DND-41 (cell line): ENCODE data around the gene DOCK3.

Source experiments
- ATAC-seq: fragments of 200-7000 bp; cut with Tn5 transposase; 3 replicates; pipeline ENCODE4 v1.9.1; 2021; ENCODE audit warnings: low read depth; ENCODE audit not compliant: insufficient read depth
- DNase-seq: peaks from one replicate; pipeline ENCODE4 v3.0.0-alpha.2; 2020
- H2AFZ ChIP-seq: 2 replicates; pipeline ENCODE4 v1.6.0; 2012; ENCODE audit warnings: low read depth, low read length
- H3K27ac ChIP-seq: 2 replicates; pipeline ENCODE4 v1.5.1; 2012; ENCODE audit warnings: low read length, inconsistent platforms
- H3K27me3 ChIP-seq: fragments of 200-600 bp; sonication (generic); 2 replicates; pipeline ENCODE4 v1.6.0; 2012; ENCODE audit warnings: low read length, mild to moderate bottlenecking, inconsistent platforms; ENCODE audit not compliant: insufficient read depth, poor library complexity
- H3K36me3 ChIP-seq: 2 replicates; pipeline ENCODE4 v1.5.1; 2012; ENCODE audit warnings: low read length, inconsistent platforms; ENCODE audit not compliant: insufficient read depth
- H3K4me1 ChIP-seq: 2 replicates; pipeline ENCODE4 v1.5.1; 2012; ENCODE audit warnings: mild to moderate bottlenecking, low read length; ENCODE audit not compliant: insufficient read depth
- H3K4me2 ChIP-seq: 2 replicates; pipeline ENCODE4 v1.6.0; 2012; ENCODE audit warnings: mild to moderate bottlenecking, moderate library complexity, low read length, inconsistent platforms; ENCODE audit not compliant: insufficient read depth
- H3K4me3 ChIP-seq, 2 experiments: fragments of 200-600 bp in 1 of 2; shearing (Covaris generic) in 1 of 2; 2 replicates each; pipeline ENCODE4 v1.5.1; 2012 to 2016; ENCODE audit warnings: inconsistent platforms in 2 of 2, low read length in 2 of 2, mild to moderate bottlenecking in 2 of 2, low read depth in 1 of 2, moderate library complexity in 1 of 2
- H3K79me2 ChIP-seq: 2 replicates; pipeline ENCODE4 v1.6.0; 2012; ENCODE audit warnings: low read length, inconsistent platforms; ENCODE audit not compliant: insufficient read depth
- H3K9ac ChIP-seq: 2 replicates; pipeline ENCODE4 v1.6.0; 2012; ENCODE audit warnings: low read depth, mild to moderate bottlenecking, inconsistent platforms, low read length, moderate library complexity
- H3K9me3 ChIP-seq: 2 replicates; pipeline ENCODE4 v1.5.1; 2012; ENCODE audit warnings: low read length, moderate library complexity, mild to moderate bottlenecking, inconsistent platforms; ENCODE audit not compliant: insufficient read depth, severe bottlenecking
- H4K20me1 ChIP-seq: 2 replicates; pipeline ENCODE4 v1.6.0; 2012; ENCODE audit warnings: low read length; ENCODE audit not compliant: insufficient read depth
- EZH2 ChIP-seq: IDR thresholded peaks from 3 replicates; pipeline ENCODE4 v1.6.1; 2012; ENCODE audit warnings: borderline replicate concordance, low read depth, mild to moderate bottlenecking, moderate library complexity, low read length, inconsistent platforms; ENCODE audit not compliant: severe bottlenecking
- TF ChIP-seq, protein P1 (sequence below): IDR thresholded peaks from 2 replicates; pipeline ENCODE4 v1.5.1; 2012; ENCODE audit warnings: borderline replicate concordance, low read length, moderate library complexity, mild to moderate bottlenecking; ENCODE audit not compliant: poor library complexity, severe bottlenecking; ENCODE audit errors: extremely low read depth

The DOCK3 gene

DNA sequence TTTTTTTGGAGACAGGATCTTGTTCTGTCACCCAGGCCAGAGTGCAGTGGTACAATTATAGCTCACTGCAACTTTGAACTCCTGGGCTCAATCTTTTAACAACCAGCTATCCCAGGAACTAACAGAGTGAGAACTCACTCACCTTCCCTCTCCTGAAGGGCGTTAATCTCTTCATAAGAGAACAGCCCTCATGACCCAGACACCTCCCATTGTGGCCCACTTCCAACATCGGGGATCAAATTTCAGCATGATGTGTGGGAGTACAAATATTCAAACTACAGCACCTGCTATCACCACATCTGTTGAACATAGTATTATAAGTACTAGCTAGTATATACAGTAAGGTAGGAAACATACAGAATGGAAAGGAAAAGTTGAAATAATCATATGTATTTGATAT is 132.5 kb downstream of the DOCK3 start:
- Histone ChIP-seq H3K27ac (no peak overlapping the region), H3K27me3 (no peaks in the 10 kb centered on the region), H3K4me1 (no peaks in the 10 kb centered on the region), H3K36me3 (no peaks in the 10 kb centered on the region), H3K4me2 (no peak overlapping the region), H4K20me1 (no peaks in the 10 kb centered on the region), H3K79me2 (no peaks in the 10 kb centered on the region), H3K4me3 (no peak overlapping the region), H3K9ac (no peak overlapping the region), H3K9me3 (peaks cover 13% of the 10 kb centered on the region), H2AFZ (no peak overlapping the region)
- TF ChIP-seq EZH2 = no peak
- TF ChIP-seq, protein P1, sequence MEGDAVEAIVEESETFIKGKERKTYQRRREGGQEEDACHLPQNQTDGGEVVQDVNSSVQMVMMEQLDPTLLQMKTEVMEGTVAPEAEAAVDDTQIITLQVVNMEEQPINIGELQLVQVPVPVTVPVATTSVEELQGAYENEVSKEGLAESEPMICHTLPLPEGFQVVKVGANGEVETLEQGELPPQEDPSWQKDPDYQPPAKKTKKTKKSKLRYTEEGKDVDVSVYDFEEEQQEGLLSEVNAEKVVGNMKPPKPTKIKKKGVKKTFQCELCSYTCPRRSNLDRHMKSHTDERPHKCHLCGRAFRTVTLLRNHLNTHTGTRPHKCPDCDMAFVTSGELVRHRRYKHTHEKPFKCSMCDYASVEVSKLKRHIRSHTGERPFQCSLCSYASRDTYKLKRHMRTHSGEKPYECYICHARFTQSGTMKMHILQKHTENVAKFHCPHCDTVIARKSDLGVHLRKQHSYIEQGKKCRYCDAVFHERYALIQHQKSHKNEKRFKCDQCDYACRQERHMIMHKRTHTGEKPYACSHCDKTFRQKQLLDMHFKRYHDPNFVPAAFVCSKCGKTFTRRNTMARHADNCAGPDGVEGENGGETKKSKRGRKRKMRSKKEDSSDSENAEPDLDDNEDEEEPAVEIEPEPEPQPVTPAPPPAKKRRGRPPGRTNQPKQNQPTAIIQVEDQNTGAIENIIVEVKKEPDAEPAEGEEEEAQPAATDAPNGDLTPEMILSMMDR = no peak
- ATAC-seq (no peak), DNase-seq (no peak)

DNA sequence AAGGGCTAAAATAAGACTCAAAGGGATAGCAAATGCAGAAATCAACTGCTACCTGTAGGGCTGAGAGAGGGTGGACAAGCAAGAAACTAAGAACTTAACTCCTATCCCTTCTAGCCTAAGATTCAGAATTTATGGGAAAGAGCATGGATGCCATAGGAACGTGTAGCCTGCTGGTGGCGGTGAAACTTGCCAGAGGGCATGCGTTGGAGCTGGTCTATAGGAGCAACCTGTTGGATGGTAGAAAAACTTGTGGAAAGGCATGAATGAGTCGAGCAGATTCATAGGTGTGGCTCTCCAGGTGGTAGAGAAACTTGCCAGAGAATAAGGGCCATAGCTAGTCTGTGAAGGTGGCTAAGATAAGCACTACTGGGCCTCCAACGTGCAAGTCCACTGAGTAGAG is 137.2 kb downstream of the DOCK3 start:
- TF ChIP-seq, protein P1 = no peak
- TF ChIP-seq EZH2 = no peak
- H3K4me2 ChIP-seq = no peak overlapping the region
- no peaks in the 10 kb centered on the region for H3K4me1 ChIP-seq
- no peak overlapping the region for H2AFZ ChIP-seq
- no peak overlapping the region for H3K4me3 ChIP-seq
- ATAC-seq = no peak
- no peaks in the 10 kb centered on the region for H3K79me2 ChIP-seq
- no peaks in the 10 kb centered on the region for H3K36me3 ChIP-seq
- no peaks in the 10 kb centered on the region for H3K27me3 ChIP-seq
- no peak overlapping the region for H3K9ac ChIP-seq
- no peaks in the 10 kb centered on the region for H4K20me1 ChIP-seq
- no peak overlapping the region for H3K27ac ChIP-seq
- H3K9me3 ChIP-seq = no peaks in the 10 kb centered on the region
- no peak for DNase-seq

DNA sequence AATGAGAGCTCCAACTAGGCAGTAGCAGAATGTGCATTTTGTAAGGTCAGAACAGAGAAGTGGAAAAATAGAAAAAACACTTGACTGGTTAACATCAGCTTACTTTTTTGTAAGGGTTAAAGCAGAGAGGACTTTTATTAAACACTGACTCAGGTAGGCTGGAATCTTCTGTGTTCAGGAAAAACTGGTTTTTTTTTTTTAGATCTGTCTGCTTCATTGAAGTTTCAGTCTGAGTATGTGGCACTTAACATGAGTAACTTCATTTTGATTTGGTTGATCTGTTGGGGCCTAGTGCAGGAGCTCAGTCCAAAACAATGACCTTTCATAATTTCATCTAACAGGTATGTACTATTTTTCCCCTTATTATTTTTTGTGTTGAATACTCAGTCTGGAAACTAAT is 141.1 kb downstream of the DOCK3 start:
- Histone ChIP-seq H3K27me3 (no peaks in the 10 kb centered on the region), H3K4me1 (no peaks in the 10 kb centered on the region), H3K36me3 (no peaks in the 10 kb centered on the region), H3K27ac (no peak overlapping the region), H3K4me2 (no peak overlapping the region), H3K4me3 (no peak overlapping the region), H3K9ac (no peak overlapping the region), H4K20me1 (no peaks in the 10 kb centered on the region), H2AFZ (no peak overlapping the region), H3K9me3 (no peaks in the 10 kb centered on the region), H3K79me2 (no peaks in the 10 kb centered on the region)
- no peak for DNase-seq
- no peak for ATAC-seq
- TF ChIP-seq, protein P1 = no peak
- no peak for TF ChIP-seq EZH2

DNA sequence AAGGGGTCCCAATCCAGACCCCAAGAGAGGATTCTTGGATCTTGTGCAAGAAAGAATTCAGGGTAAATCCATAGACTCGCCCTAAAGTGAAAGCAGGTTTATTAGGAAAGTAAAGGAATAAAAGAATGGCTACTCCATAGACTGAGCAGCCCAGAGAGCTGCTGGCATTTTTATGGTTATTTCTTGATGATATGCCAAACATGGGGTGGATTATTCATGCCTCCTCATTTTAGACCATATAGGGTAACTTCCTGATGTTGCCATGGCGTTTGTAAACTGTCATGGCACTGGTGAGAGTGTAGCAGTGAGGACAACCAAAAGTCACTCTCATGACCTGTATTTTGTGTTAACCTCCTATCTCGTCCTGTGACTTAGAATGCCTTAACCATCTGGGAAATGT is 142.2 kb downstream of the DOCK3 start:
- Histone ChIP-seq H4K20me1 (no peaks in the 10 kb centered on the region), H3K4me3 (no peak overlapping the region), H3K4me2 (no peak overlapping the region), H3K9ac (no peak overlapping the region), H3K79me2 (no peaks in the 10 kb centered on the region), H3K4me1 (no peaks in the 10 kb centered on the region), H3K9me3 (no peaks in the 10 kb centered on the region), H3K27ac (no peak overlapping the region), H2AFZ (no peak overlapping the region), H3K36me3 (no peaks in the 10 kb centered on the region), H3K27me3 (no peaks in the 10 kb centered on the region)
- no peak for ATAC-seq
- DNase-seq = no peak
- TF ChIP-seq, protein P1 = no peak
- no peak for TF ChIP-seq EZH2
